Measurements from ENCODE around the gene SH3RF1. TPM values are rescaled to one million over a fixed set of nuclear protein-coding genes. Genes with fewer than 3 reads are reported as not detected.

SH3RF1 gene
- total and polyA plus RNA-seq, 8 donors, result 3.4 to 47.8 (median 18.9) TPM

GRCh38 chr4:169058312-169058711, 212.4 kb downstream of the SH3RF1 start:
- WGBS, 5 donors, result 86 to 93% (median 90%) methylated on average over 7 of the region's 7 CpGs
- H3K4me1 ChIP-seq, result peaks cover 0 to 38% (median 24%) of the 10 kb centered on the region in 4 donors
- intact Hi-C loops (cut with DNase I; ENCODE audit: low total_unique reads), result no loop called here
- no peak overlapping the region for H3K4me3 ChIP-seq
- no peak for TF ChIP-seq POLR2A (IDR thresholded peaks at IDR 0.05)
- TF ChIP-seq POLR2AphosphoS5 (IDR thresholded peaks at IDR 0.05), result no peak
- TF ChIP-seq CTCF (IDR thresholded peaks at IDR 0.05), result no peak
- no peak for TF ChIP-seq EP300 (IDR thresholded peaks at IDR 0.05)
- no peaks in the 10 kb centered on the region for H3K9me3 ChIP-seq
- no peaks in the 10 kb centered on the region for H3K27me3 ChIP-seq
- no peak for DNase-seq
- H3K36me3 ChIP-seq, result no peaks in the 10 kb centered on the region
- H3K27ac ChIP-seq, result no peak overlapping the region

- H3K4me1 ChIP-seq, result peaks cover 4 to 24% (median 16%) of the 10 kb centered on the region in 4 donors
- TF ChIP-seq POLR2A (IDR thresholded peaks at IDR 0.05) (no peak), EP300 (IDR thresholded peaks at IDR 0.05) (no peak), CTCF (IDR thresholded peaks at IDR 0.05) (no peak), POLR2AphosphoS5 (IDR thresholded peaks at IDR 0.05) (no peak)
Observed at GRCh38 chr4:169054879-169055278, 215.9 kb downstream of the SH3RF1 start.

GRCh38 chr4:169052594-169052945, 218.2 kb downstream of the SH3RF1 start:
- TF ChIP-seq POLR2A (IDR thresholded peaks at IDR 0.05), result no peak
- no peak for TF ChIP-seq CTCF (IDR thresholded peaks at IDR 0.05)
- TF ChIP-seq POLR2AphosphoS5 (IDR thresholded peaks at IDR 0.05), result no peak
- no peak for TF ChIP-seq EP300 (IDR thresholded peaks at IDR 0.05)
- Histone ChIP-seq H3K4me3 (no peak overlapping the region), H3K27me3 (no peaks in the 10 kb centered on the region), H3K27ac (no peak overlapping the region), H3K9me3 (no peaks in the 10 kb centered on the region), H3K36me3 (no peaks in the 10 kb centered on the region), H3K4me1 (peaks cover 4 to 19% (median 11%) of the 10 kb centered on the region in 4 donors)
- DNase-seq, result no peak
- intact Hi-C loops (cut with DNase I; ENCODE audit: low total_unique reads), result no loop called here
- 77 to 83% (median 80%) methylated on average over 6 of the region's 6 CpGs for WGBS, 5 donors

More at GRCh38 chr4:169054879-169055278, 215.9 kb downstream of the SH3RF1 start:
- Histone ChIP-seq H3K27ac (no peak overlapping the region), H3K4me3 (no peak overlapping the region), H3K9me3 (no peaks in the 10 kb centered on the region), H3K36me3 (no peaks in the 10 kb centered on the region), H3K27me3 (no peaks in the 10 kb centered on the region)
- DNase-seq, result no peak
- WGBS, 5 donors, result 84 to 94% (median 89%) methylated on average over 5 to 6 of the region's 6 CpGs
- intact Hi-C loops (cut with DNase I; ENCODE audit: low total_unique reads), result no loop called here

GRCh38 chr4:169051761-169052593, 218.8 kb downstream of the SH3RF1 start:
- DNase-seq, result peak; percentile 30 to 51
- H3K27ac ChIP-seq, result no peak overlapping the region
- TF ChIP-seq EP300 (IDR thresholded peaks at IDR 0.05) (no peak), POLR2A (IDR thresholded peaks at IDR 0.05) (no peak), CTCF (IDR thresholded peaks at IDR 0.05) (no peak), POLR2AphosphoS5 (IDR thresholded peaks at IDR 0.05) (no peak)
- peaks cover 4 to 19% (median 11%) of the 10 kb centered on the region in 4 donors for H3K4me1 ChIP-seq
- H3K9me3 ChIP-seq, result no peaks in the 10 kb centered on the region
- WGBS, 5 donors, result 65 to 74% (median 69%) methylated on average over 10 of the region's 10 CpGs
- H3K36me3 ChIP-seq, result no peaks in the 10 kb centered on the region
- intact Hi-C loops (cut with DNase I; ENCODE audit: low total_unique reads), result no loop called here
- no peak overlapping the region for H3K4me3 ChIP-seq
- H3K27me3 ChIP-seq, result no peaks in the 10 kb centered on the region
